NT2/D1 (cell line): ENCODE results near the gene TRIM37.

Experiments
- SUZ12 ChIP-seq: IDR thresholded peaks from 2 replicates; pipeline ENCODE4 v1.6.1; 2011; ENCODE audit not compliant: insufficient read length, insufficient read depth; ENCODE audit errors: extremely low read depth
- ZNF274 ChIP-seq: IDR thresholded peaks from 2 replicates; pipeline ENCODE4 v1.6.1; 2011; ENCODE audit warnings: mild to moderate bottlenecking, low read depth, low read length

DNA sequence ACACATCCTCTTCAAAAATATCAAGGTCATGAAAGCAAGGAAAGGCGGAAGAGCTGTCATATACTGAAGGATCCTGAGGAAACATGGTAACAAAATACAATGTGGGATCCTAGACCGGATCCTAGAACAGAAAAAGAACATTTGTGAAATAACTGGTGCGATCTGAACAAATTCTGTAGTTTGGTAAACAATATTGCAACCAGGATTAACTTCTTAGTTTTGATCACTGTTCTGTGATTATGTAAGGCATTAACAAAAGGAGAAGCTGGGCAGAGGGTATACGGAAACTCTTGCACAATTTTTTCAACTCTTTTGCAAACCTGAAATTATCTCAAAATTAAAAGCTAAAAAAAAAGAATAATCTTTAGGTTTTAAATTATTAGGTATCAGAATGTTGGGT is 109.7 kb downstream of the TRIM37 start:
- TF ChIP-seq SUZ12 (no peak), ZNF274 (no peak)
